ENCODE data around the gene CUL2.

- TF ChIP-seq CTCF (IDR thresholded peaks at IDR 0.05; ENCODE audit: borderline replicate concordance, extremely low read depth, low read length, poor library complexity, severe bottlenecking): no peak
- TF ChIP-seq EZH2 (IDR thresholded peaks at IDR 0.05; ENCODE audit: borderline replicate concordance, low read depth, low read length, severe bottlenecking): no peak
These were observed 84.3 kb downstream of the CUL2 start for GRCh38 chr10:35005868-35006267.
